ENCODE results near the gene UHRF1. TPM values are rescaled to one million over a fixed set of nuclear protein-coding genes. Genes with fewer than 3 reads are reported as not detected.

The UHRF1 gene
- total and polyA plus RNA-seq, 2 of the 4 experiments (the other 2 are of a cell fraction): 47.4 to 57.4 TPM

GRCh38 chr19:4922530-4923275, 13.4 kb downstream of the UHRF1 start (continued):
- TF ChIP-seq RCOR1 (IDR thresholded peaks at IDR 0.05; ENCODE audit: insufficient replicate concordance, low read length) (no peak), RAD21 (IDR thresholded peaks at IDR 0.05; ENCODE audit: low read length) (no peak), RFX5 (IDR thresholded peaks at IDR 0.05; ENCODE audit: low read depth, low read length) (no peak), CEBPB (IDR thresholded peaks at IDR 0.05; ENCODE audit: low read depth, low read length) (no peak)

- Histone ChIP-seq H2BK120ac (ENCODE audit: low read depth, low read length) (no peak overlapping the region), H3K4me2 (ENCODE audit: low read depth, low read length) (no peak overlapping the region), H3K18ac (ENCODE audit: low read depth, low read length) (no peak overlapping the region), H2BK20ac (ENCODE audit: low read depth, low read length) (no peak overlapping the region), H2AFZ (replicated peaks; ENCODE audit: low read length, poor library complexity) (peak overlapping the region; percentile 5), H3K9me1 (ENCODE audit: insufficient read depth, low read length) (0 out of 2 replicates have a peak, but pooled peaks cover 6% of the 10 kb centered on the region), H4K20me1 (ENCODE audit: insufficient read depth, low read length) (peaks cover 61% of the 10 kb centered on the region), H4K91ac (ENCODE audit: insufficient read depth, low read depth, low read length) (no peak overlapping the region), H3K27me3 (ENCODE audit: control insufficient read depth, insufficient read depth, low read length) (no peaks in the 10 kb centered on the region), H3K79me1 (ENCODE audit: low read depth in 1 of 2, low read length in 2 of 2) (peaks cover 23 to 57% of the 10 kb centered on the region in 2 experiments), H4K5ac (ENCODE audit: low read depth, low read length) (no peak overlapping the region), H3K9ac (ENCODE audit: low read depth, low read length) (no peak overlapping the region), H3K36me3 (ENCODE audit: control insufficient read depth, insufficient read depth, low read length) (no peaks in the 10 kb centered on the region; the same call in 1 of the 2 replicates), H3K27ac (ENCODE audit: insufficient read depth, low read length) (no peak overlapping the region), H3K4me1 (ENCODE audit: control insufficient read depth, insufficient read depth, low read length) (peaks cover 4% of the 10 kb centered on the region; the same call in 1 of the 2 replicates), H3K9me3 (ENCODE audit: control insufficient read depth, insufficient read depth, low read length) (no peaks in the 10 kb centered on the region), H4K8ac (ENCODE audit: low read depth in 2 of 2, low read length in 2 of 2) (no peak overlapping the region), H3K14ac (replicated peaks; ENCODE audit: low read depth, low read length) (no peak overlapping the region), H2BK15ac (ENCODE audit: low read depth, low read length) (no peak overlapping the region), H3K4ac (ENCODE audit: low read depth, low read length) (no peak overlapping the region), H2AK9ac (replicated peaks; ENCODE audit: low read depth, low read length, poor library complexity) (peak overlapping the region; percentile 15), H3K4me3 (ENCODE audit: insufficient read depth, low read depth, low read length) (no peak overlapping the region), H3K56ac (ENCODE audit: extremely low read depth, insufficient read depth, low read length) (no peak overlapping the region), H2BK5ac (ENCODE audit: low read depth, low read length, poor library complexity, severe bottlenecking) (no peak overlapping the region), H2AK5ac (ENCODE audit: low read depth, low read length) (no peak overlapping the region; the same call in 1 of the 2 replicates), H3K23ac (ENCODE audit: low read depth, low read length) (no peak overlapping the region)
- ATAC-seq (ENCODE audit: low read depth) (no peak), DNase-seq (no peak)
- in situ Hi-C loops (cut with MboI; ENCODE audit: low sequenced_read_pairs): no loop called here
- BruUV-seq (replicated peaks): no TSS peak
- ChIA-PET CTCF (no interaction called here), POLR2A (ENCODE audit: unreplicated experiment) (no interaction called here)
- dilution Hi-C loops (cut with HindIII; ENCODE audit: low sequenced_read_pairs, unreplicated experiment): no loop called here
- 90% methylated on average over 12 of the region's 21 CpGs; no CpG with 5 or more reads in 1 of the 2 experiments for WGBS, 2 experiments (ENCODE audit: extremely low coverage in 2 of 2, insufficient read length in 1 of 2)
- intact Hi-C loops (cut with micrococcal nuclease): no loop called here
- no peak for TF ChIP-seq RCOR1 (IDR thresholded peaks at IDR 0.05; ENCODE audit: insufficient replicate concordance, low read length)
- no peak for TF ChIP-seq CTCF (conservative IDR thresholded peaks at IDR 0.05; ENCODE audit: low read depth, low read length)
- no peak for TF ChIP-seq CEBPB (IDR thresholded peaks at IDR 0.05; ENCODE audit: low read depth, low read length)
- no peak for TF ChIP-seq NFE2L2 (IDR thresholded peaks at IDR 0.05; ENCODE audit: low read depth, low read length)
- TF ChIP-seq FOS (IDR thresholded peaks at IDR 0.05; ENCODE audit: low read depth, low read length): no peak
- no peak for TF ChIP-seq SMC3 (IDR thresholded peaks at IDR 0.05; ENCODE audit: low read depth, low read length)
- no peak for TF ChIP-seq RAD21 (IDR thresholded peaks at IDR 0.05; ENCODE audit: low read length)
- no peak for TF ChIP-seq CHD1 (IDR thresholded peaks at IDR 0.05; ENCODE audit: low read depth, low read length)
- TF ChIP-seq POLR2A (IDR thresholded peaks at IDR 0.05; ENCODE audit: low read depth, low read length): no peak
- TF ChIP-seq MXI1 (IDR thresholded peaks at IDR 0.05; ENCODE audit: borderline replicate concordance, low read depth, low read length): no peak
- TF ChIP-seq USF2 (IDR thresholded peaks at IDR 0.05; ENCODE audit: low read depth, low read length): no peak
- no peak for TF ChIP-seq MAZ (IDR thresholded peaks at IDR 0.05; ENCODE audit: borderline replicate concordance, low read depth, low read length)
These were observed 14.0 kb downstream of the UHRF1 start for GRCh38 chr19:4923276-4923747.
